Measurements from ENCODE around the gene PRR27.

PRR27 gene

DNA sequence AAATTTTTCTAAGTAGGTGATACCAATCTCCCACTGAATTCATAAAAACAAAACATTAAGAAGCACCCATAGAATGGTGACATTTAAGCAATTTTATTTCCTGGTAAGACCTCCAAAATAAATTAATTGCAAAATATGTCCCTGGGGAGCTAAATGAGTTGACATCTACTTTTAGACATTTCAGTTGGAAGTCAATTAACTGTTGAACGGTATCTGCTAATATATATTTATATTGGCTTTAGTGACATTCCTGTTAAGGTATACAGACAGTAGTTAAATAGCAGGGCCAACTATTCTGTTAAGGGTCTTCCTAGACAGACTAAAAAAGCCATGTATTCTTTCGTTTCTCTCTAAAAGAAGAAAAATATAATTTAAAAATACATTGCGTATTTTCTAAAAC, at the start of gene PRR27:
PRR27 (plus strand) TSS at position 301 of the 400 bp plus-strand sequence. CDS start 139 bp downstream, outside the sequence.
- no peak for DNase-seq
- Histone ChIP-seq H3K4me2 (ENCODE audit: low read depth, low read length) (no peak within 1 kb of the TSS), H3K9me2 (replicated peaks; ENCODE audit: insufficient read depth, low read length) (no peaks in the 10 kb centered on the region), H3K9ac (ENCODE audit: low read length) (no peak within 1 kb of the TSS), H3F3A (ENCODE audit: insufficient read depth, low read length) (no peaks in the 10 kb centered on the region), H3K4me3 (ENCODE audit: low read length) (no peak within 1 kb of the TSS), H2AFZ (ENCODE audit: low read length) (no peak within 1 kb of the TSS), H3K27ac (ENCODE audit: low read length) (no peak within 1 kb of the TSS), H3K36me3 (replicated peaks; ENCODE audit: insufficient read depth, low read length) (no peaks in the 10 kb centered on the region), H4K20me1 (ENCODE audit: insufficient read depth, low read length) (no peaks in the 10 kb centered on the region), H3K27me3 (replicated peaks; ENCODE audit: insufficient read depth, low read length) (no peaks in the 10 kb centered on the region), H3K79me2 (ENCODE audit: low read length) (no peaks in the 10 kb centered on the region), H3K9me3 (replicated peaks; ENCODE audit: insufficient read depth, low read length) (no peaks in the 10 kb centered on the region), H3K4me1 (ENCODE audit: low read length) (no peaks in the 10 kb centered on the region)
- no peak for TF ChIP-seq EZH2phosphoT487 (IDR thresholded peaks at IDR 0.05; ENCODE audit: low read length)
- TF ChIP-seq, protein P1, sequence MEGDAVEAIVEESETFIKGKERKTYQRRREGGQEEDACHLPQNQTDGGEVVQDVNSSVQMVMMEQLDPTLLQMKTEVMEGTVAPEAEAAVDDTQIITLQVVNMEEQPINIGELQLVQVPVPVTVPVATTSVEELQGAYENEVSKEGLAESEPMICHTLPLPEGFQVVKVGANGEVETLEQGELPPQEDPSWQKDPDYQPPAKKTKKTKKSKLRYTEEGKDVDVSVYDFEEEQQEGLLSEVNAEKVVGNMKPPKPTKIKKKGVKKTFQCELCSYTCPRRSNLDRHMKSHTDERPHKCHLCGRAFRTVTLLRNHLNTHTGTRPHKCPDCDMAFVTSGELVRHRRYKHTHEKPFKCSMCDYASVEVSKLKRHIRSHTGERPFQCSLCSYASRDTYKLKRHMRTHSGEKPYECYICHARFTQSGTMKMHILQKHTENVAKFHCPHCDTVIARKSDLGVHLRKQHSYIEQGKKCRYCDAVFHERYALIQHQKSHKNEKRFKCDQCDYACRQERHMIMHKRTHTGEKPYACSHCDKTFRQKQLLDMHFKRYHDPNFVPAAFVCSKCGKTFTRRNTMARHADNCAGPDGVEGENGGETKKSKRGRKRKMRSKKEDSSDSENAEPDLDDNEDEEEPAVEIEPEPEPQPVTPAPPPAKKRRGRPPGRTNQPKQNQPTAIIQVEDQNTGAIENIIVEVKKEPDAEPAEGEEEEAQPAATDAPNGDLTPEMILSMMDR (IDR thresholded peaks at IDR 0.05; ENCODE audit: low read length) = no peak
- no peak for TF ChIP-seq EZH2 (optimal IDR thresholded peaks at IDR 0.05; ENCODE audit: low read depth, low read length)

DNA sequence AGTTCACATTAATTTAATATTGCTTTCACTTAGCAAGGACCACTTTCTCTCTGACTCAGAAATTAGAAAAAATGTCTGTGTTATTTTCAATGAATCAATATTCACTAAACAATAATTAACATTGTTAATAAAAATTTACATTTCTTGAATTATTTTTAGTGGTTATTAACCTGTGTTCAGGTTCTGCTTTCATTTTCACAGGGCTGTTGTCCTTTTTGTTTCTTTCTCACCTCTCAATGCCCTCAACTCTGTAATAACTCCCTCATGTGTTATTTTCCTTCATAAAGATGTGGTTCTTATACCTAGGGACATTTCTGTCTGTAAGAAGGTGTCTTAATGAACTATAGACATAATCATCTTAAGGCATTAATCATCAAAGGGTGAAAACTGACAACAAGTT, 43.1 kb upstream of the PRR27 start:
- Histone ChIP-seq H3F3A (ENCODE audit: insufficient read depth, low read length) (no peaks in the 10 kb centered on the region), H3K9me3 (replicated peaks; ENCODE audit: insufficient read depth, low read length) (no peaks in the 10 kb centered on the region), H3K4me3 (ENCODE audit: low read length) (no peak overlapping the region), H3K79me2 (ENCODE audit: low read length) (no peaks in the 10 kb centered on the region), H3K36me3 (replicated peaks; ENCODE audit: insufficient read depth, low read length) (no peaks in the 10 kb centered on the region), H3K9me2 (replicated peaks; ENCODE audit: insufficient read depth, low read length) (no peaks in the 10 kb centered on the region), H3K27ac (ENCODE audit: low read length) (no peak overlapping the region), H3K27me3 (replicated peaks; ENCODE audit: insufficient read depth, low read length) (no peaks in the 10 kb centered on the region), H3K4me1 (ENCODE audit: low read length) (no peaks in the 10 kb centered on the region), H2AFZ (ENCODE audit: low read length) (no peak overlapping the region), H4K20me1 (ENCODE audit: insufficient read depth, low read length) (no peaks in the 10 kb centered on the region), H3K4me2 (ENCODE audit: low read depth, low read length) (no peak overlapping the region), H3K9ac (ENCODE audit: low read length) (no peak overlapping the region)
- DNase-seq = no peak
- TF ChIP-seq, protein P1 (IDR thresholded peaks at IDR 0.05; ENCODE audit: low read length) = no peak
- no peak for TF ChIP-seq EZH2 (optimal IDR thresholded peaks at IDR 0.05; ENCODE audit: low read depth, low read length)
- TF ChIP-seq EZH2phosphoT487 (IDR thresholded peaks at IDR 0.05; ENCODE audit: low read length) = no peak

DNA sequence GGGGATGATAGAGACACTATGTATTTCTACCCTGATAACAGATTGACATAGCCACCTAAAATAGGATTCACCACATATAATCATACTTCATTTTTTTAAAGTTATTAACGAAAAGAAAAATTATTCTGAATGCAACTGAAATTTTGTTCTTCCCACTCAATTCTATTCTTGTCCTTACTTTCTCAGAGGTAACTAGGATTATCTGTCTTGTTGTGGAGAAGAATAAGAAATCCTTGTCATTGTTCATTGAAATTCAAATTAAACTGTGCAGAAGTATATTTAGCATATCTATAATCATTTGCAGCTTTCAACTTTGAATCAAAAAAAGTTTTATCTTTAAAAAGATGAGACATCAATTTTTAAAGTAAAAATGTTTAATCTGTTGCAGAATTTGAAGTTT, 40.4 kb upstream of the PRR27 start:
- Histone ChIP-seq H3K27ac (ENCODE audit: low read length) (no peak overlapping the region), H3K4me3 (ENCODE audit: low read length) (no peak overlapping the region), H3K9me3 (replicated peaks; ENCODE audit: insufficient read depth, low read length) (no peaks in the 10 kb centered on the region), H3K36me3 (replicated peaks; ENCODE audit: insufficient read depth, low read length) (no peaks in the 10 kb centered on the region), H3K9ac (ENCODE audit: low read length) (no peak overlapping the region), H3K4me1 (ENCODE audit: low read length) (no peaks in the 10 kb centered on the region), H3K79me2 (ENCODE audit: low read length) (no peaks in the 10 kb centered on the region), H2AFZ (ENCODE audit: low read length) (no peak overlapping the region), H3K4me2 (ENCODE audit: low read depth, low read length) (no peak overlapping the region), H3K27me3 (replicated peaks; ENCODE audit: insufficient read depth, low read length) (no peaks in the 10 kb centered on the region), H4K20me1 (ENCODE audit: insufficient read depth, low read length) (no peaks in the 10 kb centered on the region), H3F3A (ENCODE audit: insufficient read depth, low read length) (no peaks in the 10 kb centered on the region), H3K9me2 (replicated peaks; ENCODE audit: insufficient read depth, low read length) (no peaks in the 10 kb centered on the region)
- no peak for DNase-seq
- TF ChIP-seq EZH2 (optimal IDR thresholded peaks at IDR 0.05; ENCODE audit: low read depth, low read length) (no peak), EZH2phosphoT487 (IDR thresholded peaks at IDR 0.05; ENCODE audit: low read length) (no peak)
- TF ChIP-seq, protein P1 (IDR thresholded peaks at IDR 0.05; ENCODE audit: low read length) = no peak

Measured in MM.1S (cell line).